ENCODE data around the gene CSRNP3.

The CSRNP3 gene

GRCh38 chr2:165434865-165435496 lies 34.5 kb upstream of the CSRNP3 start:
- TF ChIP-seq ZBTB7A (IDR thresholded peaks at IDR 0.05; ENCODE audit: low read depth) (no peak), EP300 (IDR thresholded peaks at IDR 0.05; ENCODE audit: borderline replicate concordance) (no peak), CEBPB (IDR thresholded peaks at IDR 0.05) (no peak), RAD21 (IDR thresholded peaks at IDR 0.05; ENCODE audit: low read depth) (no peak)

- TF ChIP-seq ZBTB7A (IDR thresholded peaks at IDR 0.05; ENCODE audit: low read depth) (no peak), CEBPB (IDR thresholded peaks at IDR 0.05) (no peak), TEAD4 (IDR thresholded peaks at IDR 0.05) (no peak), EGR1 (IDR thresholded peaks at IDR 0.05) (no peak), NFIC (IDR thresholded peaks at IDR 0.05) (no peak), RAD21 (IDR thresholded peaks at IDR 0.05; ENCODE audit: low read depth) (no peak)
Observed at GRCh38 chr2:165435611-165436010, 33.9 kb upstream of the CSRNP3 start.

GRCh38 chr2:165436559-165436958 lies 32.9 kb upstream of the CSRNP3 start:
- no peak for TF ChIP-seq CREB1 (IDR thresholded peaks at IDR 0.05; ENCODE audit: low read depth)

- TF ChIP-seq CEBPB (IDR thresholded peaks at IDR 0.05) (no peak), REST (IDR thresholded peaks at IDR 0.05; ENCODE audit: low read depth) (no peak)
Observed at GRCh38 chr2:165440367-165440766, 29.1 kb upstream of the CSRNP3 start.

GRCh38 chr2:165443511-165443910 lies 26.0 kb upstream of the CSRNP3 start:
- TF ChIP-seq TCF12 (IDR thresholded peaks at IDR 0.05; ENCODE audit: low read depth) (no peak), YY1 (IDR thresholded peaks at IDR 0.05; ENCODE audit: low read depth) (no peak), TEAD4 (IDR thresholded peaks at IDR 0.05) (no peak), EP300 (IDR thresholded peaks at IDR 0.05; ENCODE audit: borderline replicate concordance) (no peak), NFIC (IDR thresholded peaks at IDR 0.05) (no peak), MAX (IDR thresholded peaks at IDR 0.05) (no peak), USF1 (IDR thresholded peaks at IDR 0.05) (no peak), TAF1 (IDR thresholded peaks at IDR 0.05; ENCODE audit: low read depth) (no peak), EGR1 (IDR thresholded peaks at IDR 0.05) (no peak), REST (IDR thresholded peaks at IDR 0.05; ENCODE audit: low read depth) (no peak), ZBTB7A (IDR thresholded peaks at IDR 0.05; ENCODE audit: low read depth) (no peak), CEBPB (IDR thresholded peaks at IDR 0.05) (no peak)

GRCh38 chr2:165448406-165448805 lies 21.1 kb upstream of the CSRNP3 start:
- TF ChIP-seq ZBTB7A (IDR thresholded peaks at IDR 0.05; ENCODE audit: low read depth) (no peak), TAF1 (IDR thresholded peaks at IDR 0.05; ENCODE audit: low read depth) (no peak), YY1 (IDR thresholded peaks at IDR 0.05; ENCODE audit: low read depth) (no peak), NFIC (IDR thresholded peaks at IDR 0.05) (no peak)

- TF ChIP-seq TAF1 (IDR thresholded peaks at IDR 0.05; ENCODE audit: low read depth): no peak
- no peak for TF ChIP-seq FOXM1 (IDR thresholded peaks at IDR 0.05; ENCODE audit: borderline replicate concordance, low read depth)
- no peak for TF ChIP-seq NFIC (IDR thresholded peaks at IDR 0.05)
- TF ChIP-seq EGR1 (IDR thresholded peaks at IDR 0.05): no peak
- no peak for TF ChIP-seq TCF12 (IDR thresholded peaks at IDR 0.05; ENCODE audit: low read depth)
- TF ChIP-seq TEAD4 (IDR thresholded peaks at IDR 0.05): no peak
- no peak for TF ChIP-seq REST (IDR thresholded peaks at IDR 0.05; ENCODE audit: low read depth)
- no peak for TF ChIP-seq EP300 (IDR thresholded peaks at IDR 0.05; ENCODE audit: borderline replicate concordance)
- no peak for TF ChIP-seq CEBPB (IDR thresholded peaks at IDR 0.05)
- TF ChIP-seq YY1 (IDR thresholded peaks at IDR 0.05; ENCODE audit: low read depth): no peak
- no peak for TF ChIP-seq CREB1 (IDR thresholded peaks at IDR 0.05; ENCODE audit: low read depth)
Observed at GRCh38 chr2:165450156-165450555, 19.3 kb upstream of the CSRNP3 start.
